HL-60 (cell line): ENCODE results near the gene OR13F1.

Source experiments
- DNase-seq, 2 experiments: peaks; one replicate each; pipeline ENCODE4 v3.0.0-alpha.2; 2010 to 2020; ENCODE audit warnings: low read depth in 1 of 2, low spot score in 1 of 2
- H3K27ac ChIP-seq: fragments of 250-450 bp; sonication (Bioruptor Pico); replicated peaks from 2 replicates; pipeline ENCODE4 v1.5.1; 2020; ENCODE audit warnings: mild to moderate bottlenecking, moderate library complexity
- H3K27me3 ChIP-seq: fragments of 250-450 bp; sonication (Bioruptor Pico); 2 replicates; pipeline ENCODE4 v1.5.1; 2021; ENCODE audit warnings: mild to moderate bottlenecking, moderate library complexity; ENCODE audit not compliant: insufficient read depth, poor library complexity, severe bottlenecking
- H3K4me3 ChIP-seq: replicated peaks from 2 replicates; pipeline ENCODE4 v1.5.1; 2011; ENCODE audit warnings: mild to moderate bottlenecking, control low read depth, low read length; ENCODE audit not compliant: insufficient read depth
- GABPA ChIP-seq: IDR thresholded peaks from 2 replicates; pipeline ENCODE4 v1.6.1; 2012; ENCODE audit warnings: low read depth
- POLR2AphosphoS5 ChIP-seq: IDR thresholded peaks from 2 replicates; pipeline ENCODE4 v1.6.1; 2012; ENCODE audit warnings: low read depth
- REST ChIP-seq: IDR thresholded peaks from 2 replicates; pipeline ENCODE4 v1.6.1; 2012; ENCODE audit warnings: low read depth; ENCODE audit not compliant: insufficient replicate concordance
- SPI1 ChIP-seq: IDR thresholded peaks from 2 replicates; pipeline ENCODE4 v1.6.1; 2012; ENCODE audit warnings: low read depth, mild to moderate bottlenecking, borderline replicate concordance
- long read RNA-seq: library from polyadenylated mRNA; unstranded; transcript quantifications from one replicate; pipeline ENCODE4 v2.0.0, GENCODE V29; 2020
- TF ChIP-seq, protein P1 (sequence below): IDR thresholded peaks from one replicate; pipeline ENCODE4 v1.5.1; 2011; ENCODE audit warnings: low read length, control low read depth, inconsistent platforms; ENCODE audit not compliant: insufficient read depth

OR13F1 gene, protein sequence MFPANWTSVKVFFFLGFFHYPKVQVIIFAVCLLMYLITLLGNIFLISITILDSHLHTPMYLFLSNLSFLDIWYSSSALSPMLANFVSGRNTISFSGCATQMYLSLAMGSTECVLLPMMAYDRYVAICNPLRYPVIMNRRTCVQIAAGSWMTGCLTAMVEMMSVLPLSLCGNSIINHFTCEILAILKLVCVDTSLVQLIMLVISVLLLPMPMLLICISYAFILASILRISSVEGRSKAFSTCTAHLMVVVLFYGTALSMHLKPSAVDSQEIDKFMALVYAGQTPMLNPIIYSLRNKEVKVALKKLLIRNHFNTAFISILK
- long read RNA-seq = 0 reads

GRCh38 chr9:104503963-104504362 is at the start of gene OR13F1:
Gene OR13F1, plus strand, starts transcription at chr9:104504263. Its CDS starts 0 bp downstream, at chr9:104504263.
- Histone ChIP-seq H3K27ac (no peak within 1 kb of the TSS), H3K4me3 (no peak within 1 kb of the TSS), H3K27me3 (no peaks in the 10 kb centered on the region)
- TF ChIP-seq SPI1 (no peak), GABPA (no peak), POLR2AphosphoS5 (no peak), REST (no peak)
- TF ChIP-seq, protein P1, sequence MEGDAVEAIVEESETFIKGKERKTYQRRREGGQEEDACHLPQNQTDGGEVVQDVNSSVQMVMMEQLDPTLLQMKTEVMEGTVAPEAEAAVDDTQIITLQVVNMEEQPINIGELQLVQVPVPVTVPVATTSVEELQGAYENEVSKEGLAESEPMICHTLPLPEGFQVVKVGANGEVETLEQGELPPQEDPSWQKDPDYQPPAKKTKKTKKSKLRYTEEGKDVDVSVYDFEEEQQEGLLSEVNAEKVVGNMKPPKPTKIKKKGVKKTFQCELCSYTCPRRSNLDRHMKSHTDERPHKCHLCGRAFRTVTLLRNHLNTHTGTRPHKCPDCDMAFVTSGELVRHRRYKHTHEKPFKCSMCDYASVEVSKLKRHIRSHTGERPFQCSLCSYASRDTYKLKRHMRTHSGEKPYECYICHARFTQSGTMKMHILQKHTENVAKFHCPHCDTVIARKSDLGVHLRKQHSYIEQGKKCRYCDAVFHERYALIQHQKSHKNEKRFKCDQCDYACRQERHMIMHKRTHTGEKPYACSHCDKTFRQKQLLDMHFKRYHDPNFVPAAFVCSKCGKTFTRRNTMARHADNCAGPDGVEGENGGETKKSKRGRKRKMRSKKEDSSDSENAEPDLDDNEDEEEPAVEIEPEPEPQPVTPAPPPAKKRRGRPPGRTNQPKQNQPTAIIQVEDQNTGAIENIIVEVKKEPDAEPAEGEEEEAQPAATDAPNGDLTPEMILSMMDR = no peak
- no peak for DNase-seq

DNA sequence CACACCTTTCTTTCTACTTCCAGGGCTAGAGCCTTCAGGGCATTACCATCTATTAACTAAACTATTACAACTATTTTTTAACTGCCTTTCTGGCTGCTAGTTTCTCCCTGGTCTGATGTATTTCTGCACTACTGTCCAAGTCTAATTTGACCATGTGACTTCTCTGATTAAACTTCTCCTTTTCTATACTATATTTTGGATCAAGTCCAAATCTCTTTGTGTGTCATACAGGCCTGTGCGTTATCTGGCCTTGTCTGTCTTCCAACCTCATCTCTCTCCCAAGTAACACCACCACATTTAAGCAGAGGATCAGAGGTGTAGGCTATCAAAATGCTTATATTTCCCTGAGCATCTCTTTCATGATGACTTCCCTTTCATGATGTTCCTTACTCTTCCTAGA is 47.2 kb upstream of the OR13F1 start:
- H3K27ac ChIP-seq = no peak overlapping the region
- TF ChIP-seq GABPA = no peak
- TF ChIP-seq SPI1 = no peak
- TF ChIP-seq, protein P1 = no peak
- no peak for TF ChIP-seq POLR2AphosphoS5
- TF ChIP-seq REST = no peak
- no peaks in the 10 kb centered on the region for H3K27me3 ChIP-seq
- DNase-seq = no peak
- H3K4me3 ChIP-seq = no peak overlapping the region

GRCh38 chr9:104463864-104464263 is 40.2 kb upstream of the OR13F1 start:
- Histone ChIP-seq H3K27me3 (no peaks in the 10 kb centered on the region), H3K4me3 (no peak overlapping the region), H3K27ac (no peak overlapping the region)
- DNase-seq = no peak
- TF ChIP-seq POLR2AphosphoS5 (no peak), SPI1 (no peak), REST (no peak), GABPA (no peak)
- TF ChIP-seq, protein P1 = no peak
